DND-41 (cell line): ENCODE data around the gene PCLO.

Experiments used
- ATAC-seq: fragments of 200-7000 bp; cut with Tn5 transposase; 3 replicates; pipeline ENCODE4 v1.9.1; 2021; ENCODE audit warnings: low read depth; ENCODE audit not compliant: insufficient read depth
- DNase-seq: peaks from one replicate; pipeline ENCODE4 v3.0.0-alpha.2; 2020
- H2AFZ ChIP-seq: 2 replicates; pipeline ENCODE4 v1.6.0; 2012; ENCODE audit warnings: low read depth, low read length
- H3K27ac ChIP-seq: 2 replicates; pipeline ENCODE4 v1.5.1; 2012; ENCODE audit warnings: low read length, inconsistent platforms
- H3K27me3 ChIP-seq: fragments of 200-600 bp; sonication (generic); 2 replicates; pipeline ENCODE4 v1.6.0; 2012; ENCODE audit warnings: low read length, mild to moderate bottlenecking, inconsistent platforms; ENCODE audit not compliant: insufficient read depth, poor library complexity
- H3K36me3 ChIP-seq: 2 replicates; pipeline ENCODE4 v1.5.1; 2012; ENCODE audit warnings: low read length, inconsistent platforms; ENCODE audit not compliant: insufficient read depth
- H3K4me1 ChIP-seq: 2 replicates; pipeline ENCODE4 v1.5.1; 2012; ENCODE audit warnings: mild to moderate bottlenecking, low read length; ENCODE audit not compliant: insufficient read depth
- H3K4me2 ChIP-seq: 2 replicates; pipeline ENCODE4 v1.6.0; 2012; ENCODE audit warnings: mild to moderate bottlenecking, moderate library complexity, low read length, inconsistent platforms; ENCODE audit not compliant: insufficient read depth
- H3K4me3 ChIP-seq, 2 experiments: fragments of 200-600 bp in 1 of 2; shearing (Covaris generic) in 1 of 2; 2 replicates each; pipeline ENCODE4 v1.5.1; 2012 to 2016; ENCODE audit warnings: inconsistent platforms in 2 of 2, low read length in 2 of 2, mild to moderate bottlenecking in 2 of 2, low read depth in 1 of 2, moderate library complexity in 1 of 2
- H3K79me2 ChIP-seq: 2 replicates; pipeline ENCODE4 v1.6.0; 2012; ENCODE audit warnings: low read length, inconsistent platforms; ENCODE audit not compliant: insufficient read depth
- H3K9ac ChIP-seq: 2 replicates; pipeline ENCODE4 v1.6.0; 2012; ENCODE audit warnings: low read depth, mild to moderate bottlenecking, inconsistent platforms, low read length, moderate library complexity
- H3K9me3 ChIP-seq: 2 replicates; pipeline ENCODE4 v1.5.1; 2012; ENCODE audit warnings: low read length, moderate library complexity, mild to moderate bottlenecking, inconsistent platforms; ENCODE audit not compliant: insufficient read depth, severe bottlenecking
- H4K20me1 ChIP-seq: 2 replicates; pipeline ENCODE4 v1.6.0; 2012; ENCODE audit warnings: low read length; ENCODE audit not compliant: insufficient read depth
- CTCF ChIP-seq: IDR thresholded peaks from 2 replicates; pipeline ENCODE4 v1.5.1; 2012; ENCODE audit warnings: borderline replicate concordance, low read length, moderate library complexity, mild to moderate bottlenecking; ENCODE audit not compliant: poor library complexity, severe bottlenecking; ENCODE audit errors: extremely low read depth
- EZH2 ChIP-seq: IDR thresholded peaks from 3 replicates; pipeline ENCODE4 v1.6.1; 2012; ENCODE audit warnings: borderline replicate concordance, low read depth, mild to moderate bottlenecking, moderate library complexity, low read length, inconsistent platforms; ENCODE audit not compliant: severe bottlenecking

Gene PCLO

GRCh38 chr7:83143107-83143506 lies 19.6 kb downstream of the PCLO start:
- H3K4me3 ChIP-seq = no peak overlapping the region
- no peaks in the 10 kb centered on the region for H3K79me2 ChIP-seq
- no peak overlapping the region for H3K4me2 ChIP-seq
- no peaks in the 10 kb centered on the region for H3K4me1 ChIP-seq
- DNase-seq = no peak
- no peak for ATAC-seq
- no peaks in the 10 kb centered on the region for H3K9me3 ChIP-seq
- H4K20me1 ChIP-seq = no peaks in the 10 kb centered on the region
- H3K9ac ChIP-seq = no peak overlapping the region
- no peaks in the 10 kb centered on the region for H3K36me3 ChIP-seq
- no peak overlapping the region for H3K27ac ChIP-seq
- no peak for TF ChIP-seq CTCF
- no peak for TF ChIP-seq EZH2
- H2AFZ ChIP-seq = no peak overlapping the region
- H3K27me3 ChIP-seq = no peaks in the 10 kb centered on the region

GRCh38 chr7:83142365-83142764 lies 20.3 kb downstream of the PCLO start:
- H2AFZ ChIP-seq = no peak overlapping the region
- TF ChIP-seq EZH2 (no peak), CTCF (no peak)
- H3K9ac ChIP-seq = no peak overlapping the region
- H3K36me3 ChIP-seq = no peaks in the 10 kb centered on the region
- no peaks in the 10 kb centered on the region for H3K9me3 ChIP-seq
- H3K4me2 ChIP-seq = no peak overlapping the region
- H3K27me3 ChIP-seq = no peaks in the 10 kb centered on the region
- DNase-seq (no peak), ATAC-seq (no peak)
- no peaks in the 10 kb centered on the region for H4K20me1 ChIP-seq
- no peaks in the 10 kb centered on the region for H3K4me1 ChIP-seq
- H3K4me3 ChIP-seq = no peak overlapping the region
- H3K79me2 ChIP-seq = no peaks in the 10 kb centered on the region
- H3K27ac ChIP-seq = no peak overlapping the region

DNA sequence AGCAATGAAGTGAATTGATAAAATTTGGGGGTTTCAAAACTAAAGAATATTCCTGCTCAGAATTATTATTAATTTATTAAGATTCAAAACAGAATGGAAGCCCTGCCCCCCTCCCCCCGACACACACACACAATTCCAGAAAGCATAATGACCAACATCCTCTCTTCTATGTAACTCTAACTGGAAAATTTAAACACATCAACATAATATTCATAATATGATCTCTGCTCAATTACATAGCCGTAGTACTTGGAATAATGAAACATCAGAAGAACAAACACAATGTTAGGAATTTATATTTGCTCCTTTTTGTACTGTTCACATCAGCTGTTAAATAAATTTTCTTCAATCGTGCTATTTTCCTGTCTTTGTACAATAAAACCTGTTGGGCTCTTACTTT lies 20.8 kb downstream of the PCLO start:
- DNase-seq = no peak
- no peak for TF ChIP-seq CTCF
- no peak for TF ChIP-seq EZH2
- Histone ChIP-seq H3K79me2 (no peaks in the 10 kb centered on the region), H3K4me1 (no peaks in the 10 kb centered on the region), H3K36me3 (no peaks in the 10 kb centered on the region), H2AFZ (no peak overlapping the region), H3K4me3 (no peak overlapping the region), H3K9ac (no peak overlapping the region), H3K27me3 (no peaks in the 10 kb centered on the region), H3K27ac (no peak overlapping the region), H3K9me3 (no peaks in the 10 kb centered on the region), H3K4me2 (no peak overlapping the region), H4K20me1 (no peaks in the 10 kb centered on the region)
- no peak for ATAC-seq
